ENCODE results near the gene MEGF10. TPM values are rescaled to one million over a fixed set of nuclear protein-coding genes. Genes with fewer than 3 reads are reported as not detected.

MEGF10 gene
- total RNA-seq, 4 donors from 2014 or later, result 0.27 to 5.4 (median 0.97) TPM

DNA sequence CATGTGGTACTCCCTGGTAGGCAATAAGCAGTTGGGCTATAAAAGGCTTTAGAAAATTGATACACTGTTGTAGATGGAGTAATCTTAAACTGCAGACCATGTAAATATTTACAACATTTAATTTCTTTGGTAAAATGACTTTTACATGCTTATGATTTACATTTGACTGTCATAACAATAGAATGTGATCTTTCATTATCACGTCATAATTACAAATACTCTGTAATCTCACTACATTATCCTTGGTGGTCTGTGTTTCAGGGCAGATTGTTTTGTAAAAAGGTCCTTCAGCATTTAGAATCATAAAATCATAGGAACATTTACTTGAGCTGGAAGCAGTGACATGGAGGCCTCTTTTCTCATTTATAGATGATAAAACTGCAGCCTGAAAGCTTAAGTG lies 153.6 kb downstream of the MEGF10 start:
- Histone ChIP-seq H3K27ac (no peak overlapping the region), H3K27me3 (no peaks in the 10 kb centered on the region), H3K4me3 (no peak overlapping the region), H3K4me1 (no peaks in the 10 kb centered on the region), H3K36me3 (no peaks in the 10 kb centered on the region), H3K9me3 (no peaks in the 10 kb centered on the region)
- ATAC-seq, result no peak
- WGBS, 2 donors (ENCODE audit: low coverage in 1 of 2), result 50 to 67% methylated on average over 1 of the region's 1 CpG
- TF ChIP-seq POLR2A (IDR thresholded peaks at IDR 0.05), result no peak
- TF ChIP-seq POLR2AphosphoS5 (IDR thresholded peaks at IDR 0.05), result no peak
- no peak for TF ChIP-seq EP300 (IDR thresholded peaks at IDR 0.05)
- TF ChIP-seq, protein P1, sequence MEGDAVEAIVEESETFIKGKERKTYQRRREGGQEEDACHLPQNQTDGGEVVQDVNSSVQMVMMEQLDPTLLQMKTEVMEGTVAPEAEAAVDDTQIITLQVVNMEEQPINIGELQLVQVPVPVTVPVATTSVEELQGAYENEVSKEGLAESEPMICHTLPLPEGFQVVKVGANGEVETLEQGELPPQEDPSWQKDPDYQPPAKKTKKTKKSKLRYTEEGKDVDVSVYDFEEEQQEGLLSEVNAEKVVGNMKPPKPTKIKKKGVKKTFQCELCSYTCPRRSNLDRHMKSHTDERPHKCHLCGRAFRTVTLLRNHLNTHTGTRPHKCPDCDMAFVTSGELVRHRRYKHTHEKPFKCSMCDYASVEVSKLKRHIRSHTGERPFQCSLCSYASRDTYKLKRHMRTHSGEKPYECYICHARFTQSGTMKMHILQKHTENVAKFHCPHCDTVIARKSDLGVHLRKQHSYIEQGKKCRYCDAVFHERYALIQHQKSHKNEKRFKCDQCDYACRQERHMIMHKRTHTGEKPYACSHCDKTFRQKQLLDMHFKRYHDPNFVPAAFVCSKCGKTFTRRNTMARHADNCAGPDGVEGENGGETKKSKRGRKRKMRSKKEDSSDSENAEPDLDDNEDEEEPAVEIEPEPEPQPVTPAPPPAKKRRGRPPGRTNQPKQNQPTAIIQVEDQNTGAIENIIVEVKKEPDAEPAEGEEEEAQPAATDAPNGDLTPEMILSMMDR (IDR thresholded peaks at IDR 0.05), result no peak

DNA sequence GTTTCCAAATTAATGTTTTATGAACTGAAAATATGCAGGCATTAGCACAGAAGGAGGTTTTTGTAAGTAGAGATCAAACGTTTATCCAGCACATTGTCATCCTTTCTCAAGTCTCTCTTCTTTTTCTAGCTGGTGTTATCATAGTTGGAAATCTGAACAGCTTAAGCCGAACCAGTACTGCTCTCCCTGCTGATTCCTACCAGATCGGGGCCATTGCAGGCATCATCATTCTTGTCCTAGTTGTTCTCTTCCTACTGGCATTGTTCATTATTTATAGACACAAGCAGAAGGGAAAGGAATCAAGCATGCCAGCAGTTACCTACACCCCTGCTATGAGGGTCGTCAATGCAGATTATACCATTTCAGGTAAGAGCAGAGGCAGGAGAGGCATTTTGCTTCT lies 154.7 kb downstream of the MEGF10 start:
- no peak for ATAC-seq
- H3K9me3 ChIP-seq, result no peaks in the 10 kb centered on the region
- H3K36me3 ChIP-seq, result no peaks in the 10 kb centered on the region
- H3K27me3 ChIP-seq, result no peaks in the 10 kb centered on the region
- H3K4me1 ChIP-seq, result no peaks in the 10 kb centered on the region
- no peak for TF ChIP-seq POLR2AphosphoS5 (IDR thresholded peaks at IDR 0.05)
- no peak for TF ChIP-seq EP300 (IDR thresholded peaks at IDR 0.05)
- TF ChIP-seq, protein P1 (IDR thresholded peaks at IDR 0.05), result no peak
- no peak for TF ChIP-seq POLR2A (IDR thresholded peaks at IDR 0.05)
- H3K27ac ChIP-seq, result no peak overlapping the region
- H3K4me3 ChIP-seq, result no peak overlapping the region
- WGBS, 2 donors (ENCODE audit: low coverage in 1 of 2), result 50 to 65% methylated on average over 4 of the region's 4 CpGs

DNA sequence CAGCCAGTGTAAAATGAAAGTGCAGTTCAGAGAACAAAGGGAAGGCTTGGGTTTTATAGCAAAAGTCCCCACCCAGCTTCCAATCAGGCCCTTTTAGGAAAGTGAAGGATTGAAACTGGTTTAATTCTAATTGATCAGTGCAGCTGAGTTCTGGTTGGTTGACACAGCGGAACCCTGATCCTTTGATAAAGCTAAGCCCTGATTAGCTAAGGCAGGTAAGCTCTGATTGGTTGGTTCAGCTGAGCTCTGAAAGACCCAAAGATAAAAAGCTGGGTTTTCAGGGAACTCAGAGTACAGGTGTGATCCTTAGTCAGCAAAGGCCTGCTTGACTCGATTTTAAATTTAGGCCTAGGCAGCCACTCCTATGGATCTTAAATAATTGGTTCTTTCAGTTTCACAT lies 156.0 kb downstream of the MEGF10 start:
- H3K9me3 ChIP-seq, result no peaks in the 10 kb centered on the region
- TF ChIP-seq, protein P1 (IDR thresholded peaks at IDR 0.05), result no peak
- TF ChIP-seq POLR2A (IDR thresholded peaks at IDR 0.05), result no peak
- TF ChIP-seq POLR2AphosphoS5 (IDR thresholded peaks at IDR 0.05), result no peak
- TF ChIP-seq EP300 (IDR thresholded peaks at IDR 0.05), result no peak
- H3K36me3 ChIP-seq, result no peaks in the 10 kb centered on the region
- H3K27me3 ChIP-seq, result no peaks in the 10 kb centered on the region
- no peak overlapping the region for H3K4me3 ChIP-seq
- H3K4me1 ChIP-seq, result no peaks in the 10 kb centered on the region
- WGBS, 2 donors (ENCODE audit: low coverage in 1 of 2), result 100% methylated on average over 2 of the region's 2 CpGs; no CpG with 5 or more reads in 1 of the 2 donors
- no peak for ATAC-seq
- no peak overlapping the region for H3K27ac ChIP-seq

DNA sequence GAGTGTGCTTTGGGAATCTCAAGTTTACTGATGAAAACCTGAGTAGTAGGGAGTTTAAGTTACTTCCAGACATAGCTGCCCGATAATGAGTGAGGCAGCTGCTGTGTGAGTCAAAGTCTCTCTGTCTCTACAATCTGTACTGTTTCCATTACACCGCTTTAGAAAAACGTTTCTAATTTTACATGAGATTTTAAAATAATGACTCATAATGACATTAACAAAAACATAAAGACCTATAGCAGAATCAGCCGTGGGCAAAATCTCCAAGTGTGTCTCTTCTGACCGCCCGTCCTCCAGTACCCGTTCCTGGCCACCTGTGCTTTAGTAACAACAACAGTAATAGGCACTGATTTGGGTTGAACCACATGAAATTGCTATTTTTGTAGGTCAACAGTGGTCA lies 157.2 kb downstream of the MEGF10 start:
- H3K4me3 ChIP-seq, result no peak overlapping the region
- H3K4me1 ChIP-seq, result no peaks in the 10 kb centered on the region
- H3K27me3 ChIP-seq, result no peaks in the 10 kb centered on the region
- TF ChIP-seq, protein P1 (IDR thresholded peaks at IDR 0.05), result no peak
- no peak for TF ChIP-seq POLR2AphosphoS5 (IDR thresholded peaks at IDR 0.05)
- no peak for TF ChIP-seq EP300 (IDR thresholded peaks at IDR 0.05)
- TF ChIP-seq POLR2A (IDR thresholded peaks at IDR 0.05), result no peak
- H3K27ac ChIP-seq, result no peak overlapping the region
- no peak for ATAC-seq
- WGBS, 2 donors (ENCODE audit: low coverage in 1 of 2), result 36 to 41% methylated on average over 7 of the region's 7 CpGs
- no peaks in the 10 kb centered on the region for H3K9me3 ChIP-seq
- H3K36me3 ChIP-seq, result peaks cover 0 to 3% of the 10 kb centered on the region in 2 donors

DNA sequence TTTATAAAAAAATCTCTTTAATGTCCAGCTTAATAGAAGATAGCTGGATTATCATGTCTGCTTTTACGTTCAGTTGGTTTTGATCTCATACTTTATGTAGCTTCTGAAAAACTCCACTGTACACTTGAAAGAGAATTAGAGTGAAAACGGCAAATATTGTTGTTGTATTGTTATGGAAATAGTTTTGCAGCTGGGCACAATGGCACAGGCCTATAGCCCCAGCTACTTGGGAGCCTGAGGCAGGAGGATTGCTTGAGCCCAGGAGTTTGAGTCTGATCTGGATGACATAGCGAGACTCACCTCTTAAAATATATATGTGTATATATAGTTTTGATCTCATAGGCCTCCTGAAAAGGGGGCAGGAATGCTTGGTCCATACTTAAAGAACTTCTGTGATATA lies 159.4 kb downstream of the MEGF10 start:
- no peaks in the 10 kb centered on the region for H3K27me3 ChIP-seq
- no peaks in the 10 kb centered on the region for H3K4me1 ChIP-seq
- no peaks in the 10 kb centered on the region for H3K9me3 ChIP-seq
- H3K4me3 ChIP-seq, result no peak overlapping the region
- peaks cover 0 to 3% of the 10 kb centered on the region in 2 donors for H3K36me3 ChIP-seq
- TF ChIP-seq POLR2A (IDR thresholded peaks at IDR 0.05), result no peak
- no peak for TF ChIP-seq EP300 (IDR thresholded peaks at IDR 0.05)
- TF ChIP-seq POLR2AphosphoS5 (IDR thresholded peaks at IDR 0.05), result no peak
- TF ChIP-seq, protein P1 (IDR thresholded peaks at IDR 0.05), result no peak
- no peak for ATAC-seq
- 91 to 97% methylated on average over 3 of the region's 3 CpGs for whole genome bisulfite sequencing, 2 donors (ENCODE audit: low coverage in 1 of 2)
- H3K27ac ChIP-seq, result no peak overlapping the region

Data from gastroesophageal sphincter (tissue), 4 donors.